Measurements from ENCODE around the gene DESI2. TPM values are rescaled to one million over a fixed set of nuclear protein-coding genes. Genes with fewer than 3 reads are reported as not detected.

DESI2 gene
- polyA plus RNA-seq, 1 of the 3 experiments (the other 2 are of a cell fraction): 14.0 TPM

DNA sequence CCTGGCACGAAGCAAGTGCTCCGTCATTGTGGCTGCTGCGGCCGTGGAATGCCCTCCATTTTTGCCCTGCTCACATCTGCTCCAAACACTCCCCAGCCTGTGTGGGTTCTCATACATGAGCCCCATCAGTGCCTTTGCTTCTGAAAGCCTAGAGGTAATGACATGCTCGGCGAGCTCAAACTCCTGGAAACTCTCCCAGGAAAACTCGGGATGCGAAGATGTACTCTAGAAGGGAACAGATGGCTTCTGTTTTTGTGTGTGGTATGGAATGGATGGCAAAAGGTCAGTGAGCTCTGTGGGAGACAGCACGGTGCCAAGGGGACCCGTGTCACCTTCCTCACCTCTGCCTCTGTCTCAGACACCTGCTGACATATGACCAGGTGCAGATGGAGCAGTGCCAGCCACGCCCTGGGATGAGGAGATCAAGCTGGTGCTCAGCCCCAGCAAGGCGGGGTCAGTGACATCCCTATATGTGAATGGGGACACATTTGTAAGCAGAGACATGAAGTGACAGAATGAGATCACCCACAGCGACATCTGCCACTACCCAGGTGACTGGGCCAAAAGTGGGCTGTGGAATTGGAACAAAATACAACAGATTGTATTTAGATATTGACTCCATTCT is 98.5 kb downstream of the DESI2 start:
- no peak overlapping the region for H3K9ac ChIP-seq
- no peaks in the 10 kb centered on the region for H3K27me3 ChIP-seq (ENCODE audit: insufficient read depth)
- CTCF ChIA-PET: interaction anchor here (0.7 kb wide), 1 partner anchor 100 kb away, joined by 3 read pairs; no protein-coding TSS in a partner anchor
- H4K20me1 ChIP-seq (ENCODE audit: insufficient read depth): no peaks in the 10 kb centered on the region
- TF ChIP-seq, protein P1, sequence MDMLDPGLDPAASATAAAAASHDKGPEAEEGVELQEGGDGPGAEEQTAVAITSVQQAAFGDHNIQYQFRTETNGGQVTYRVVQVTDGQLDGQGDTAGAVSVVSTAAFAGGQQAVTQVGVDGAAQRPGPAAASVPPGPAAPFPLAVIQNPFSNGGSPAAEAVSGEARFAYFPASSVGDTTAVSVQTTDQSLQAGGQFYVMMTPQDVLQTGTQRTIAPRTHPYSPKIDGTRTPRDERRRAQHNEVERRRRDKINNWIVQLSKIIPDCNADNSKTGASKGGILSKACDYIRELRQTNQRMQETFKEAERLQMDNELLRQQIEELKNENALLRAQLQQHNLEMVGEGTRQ (IDR thresholded peaks at IDR 0.05; ENCODE audit: borderline replicate concordance, low read depth, low read length): no peak
- no peak for TF ChIP-seq ELF1 (IDR thresholded peaks at IDR 0.05)
- H3K9me2 ChIP-seq: no peaks in the 10 kb centered on the region
- WGBS (ENCODE audit: low lambda C conversion rate): 75% methylated on average over 13 of the region's 13 CpGs
- no peak overlapping the region for H3K4me3 ChIP-seq (ENCODE audit: low read depth in 2 of 2, low read length in 1 of 2)
- no peaks in the 10 kb centered on the region for H3K4me1 ChIP-seq (ENCODE audit: control insufficient read depth in 1 of 2, insufficient read depth in 2 of 2, low read depth in 1 of 2, low read length in 1 of 2)
- no peaks in the 10 kb centered on the region for H3K79me2 ChIP-seq (ENCODE audit: insufficient read depth)
- POLR2A ChIA-PET: no interaction called here
- no peaks in the 10 kb centered on the region for H3K36me3 ChIP-seq (replicated peaks in 1 of 2; ENCODE audit: control insufficient read depth in 1 of 2, insufficient read depth in 2 of 2, low read length in 1 of 2)
- H3F3A ChIP-seq (replicated peaks; ENCODE audit: insufficient read depth): no peaks in the 10 kb centered on the region
- no peak for DNase-seq
- H3K9me3 ChIP-seq: no peaks in the 10 kb centered on the region
- no peak overlapping the region for H3K27ac ChIP-seq (ENCODE audit: low read depth in 2 of 2, low read length in 1 of 2)
- H3K4me2 ChIP-seq: no peak overlapping the region
- no peak overlapping the region for H2AFZ ChIP-seq (ENCODE audit: low read depth)

DNA sequence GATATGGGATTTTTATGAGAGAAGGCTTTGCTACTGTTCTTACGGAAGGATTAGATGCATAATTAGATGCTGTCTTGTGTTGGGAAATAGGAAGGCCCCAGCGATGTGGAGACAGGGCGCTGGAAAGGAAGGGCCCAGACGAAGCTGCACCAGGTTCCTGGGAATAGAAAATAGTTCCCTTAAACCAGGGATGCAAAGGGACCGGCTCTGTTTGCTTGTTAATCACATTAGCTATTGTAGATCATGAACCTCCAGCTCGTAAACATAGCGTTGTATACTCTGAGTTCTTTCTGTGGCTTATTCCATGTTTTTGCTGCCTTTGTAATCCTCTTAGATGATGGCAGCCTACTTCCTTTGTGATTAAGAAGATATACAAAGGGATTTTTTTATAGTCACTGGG is 102.7 kb downstream of the DESI2 start:
- H3K9me2 ChIP-seq: no peaks in the 10 kb centered on the region
- H3K79me2 ChIP-seq (ENCODE audit: insufficient read depth): no peaks in the 10 kb centered on the region
- no peak overlapping the region for H3K27ac ChIP-seq (ENCODE audit: low read depth in 2 of 2, low read length in 1 of 2)
- TF ChIP-seq MXI1 (IDR thresholded peaks at IDR 0.05; ENCODE audit: low read depth, low read length) (no peak), RCOR1 (IDR thresholded peaks at IDR 0.05; ENCODE audit: low read length) (no peak), FOSL2 (IDR thresholded peaks at IDR 0.05; ENCODE audit: borderline replicate concordance, low read depth) (no peak), MEF2A (IDR thresholded peaks at IDR 0.05; ENCODE audit: borderline replicate concordance, low read depth) (no peak), YY1 (IDR thresholded peaks at IDR 0.05; ENCODE audit: low read depth) (no peak), TCF12 (IDR thresholded peaks at IDR 0.05) (no peak), GATA2 (CRISPR knock-in tag; IDR thresholded peaks at IDR 0.05) (no peak), ELF1 (IDR thresholded peaks at IDR 0.05) (no peak), RFX5 (IDR thresholded peaks at IDR 0.05; ENCODE audit: low read length) (no peak), RAD21 (IDR thresholded peaks at IDR 0.05; ENCODE audit: low read length) (no peak)
- TF ChIP-seq, protein P1 (IDR thresholded peaks at IDR 0.05; ENCODE audit: borderline replicate concordance, low read depth, low read length): no peak
- TF ChIP-seq, protein P2, sequence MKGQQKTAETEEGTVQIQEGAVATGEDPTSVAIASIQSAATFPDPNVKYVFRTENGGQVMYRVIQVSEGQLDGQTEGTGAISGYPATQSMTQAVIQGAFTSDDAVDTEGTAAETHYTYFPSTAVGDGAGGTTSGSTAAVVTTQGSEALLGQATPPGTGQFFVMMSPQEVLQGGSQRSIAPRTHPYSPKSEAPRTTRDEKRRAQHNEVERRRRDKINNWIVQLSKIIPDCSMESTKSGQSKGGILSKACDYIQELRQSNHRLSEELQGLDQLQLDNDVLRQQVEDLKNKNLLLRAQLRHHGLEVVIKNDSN (IDR thresholded peaks at IDR 0.05; ENCODE audit: borderline replicate concordance, low read depth): no peak
- no peaks in the 10 kb centered on the region for H3K4me1 ChIP-seq (ENCODE audit: control insufficient read depth in 1 of 2, insufficient read depth in 2 of 2, low read depth in 1 of 2, low read length in 1 of 2)
- H3K36me3 ChIP-seq (replicated peaks in 1 of 2; ENCODE audit: control insufficient read depth in 1 of 2, insufficient read depth in 2 of 2, low read length in 1 of 2): no peaks in the 10 kb centered on the region
- no peak overlapping the region for H3K9ac ChIP-seq
- no peaks in the 10 kb centered on the region for H3K27me3 ChIP-seq (ENCODE audit: insufficient read depth)
- 92% methylated on average over 7 of the region's 7 CpGs for WGBS (ENCODE audit: low lambda C conversion rate)
- no peaks in the 10 kb centered on the region for H4K20me1 ChIP-seq (ENCODE audit: insufficient read depth)
- no peaks in the 10 kb centered on the region for H3K9me3 ChIP-seq
- ChIA-PET CTCF (no interaction called here), POLR2A (no interaction called here)
- no peak overlapping the region for H3K4me3 ChIP-seq (ENCODE audit: low read depth in 2 of 2, low read length in 1 of 2)
- H2AFZ ChIP-seq (ENCODE audit: low read depth): no peak overlapping the region
- H3K4me2 ChIP-seq: no peak overlapping the region
- H3F3A ChIP-seq (replicated peaks; ENCODE audit: insufficient read depth): peaks cover 10% of the 10 kb centered on the region
- DNase-seq: no peak
